Glutamatergic neuron (in vitro differentiated cells): ENCODE data around the gene IFITM1. TPM values are rescaled to one million over a fixed set of nuclear protein-coding genes. Genes with fewer than 3 reads are reported as not detected.

Experiments used
- DNase-seq: peaks from one replicate; pipeline ENCODE4 v3.0.0; 2022
- H3K27ac Mint-ChIP-seq: one replicate; pipeline ENCODE4 v1.8.0; 2020; ENCODE audit warnings: mild to moderate bottlenecking, mixed read lengths, inconsistent platforms; ENCODE audit not compliant: unreplicated experiment
- H3K27me3 Mint-ChIP-seq: one replicate; pipeline ENCODE4 v1.8.0; 2020; ENCODE audit warnings: mild to moderate bottlenecking, moderate library complexity, mixed read lengths, inconsistent platforms; ENCODE audit not compliant: unreplicated experiment
- H3K36me3 Mint-ChIP-seq: one replicate; pipeline ENCODE4 v1.8.0; 2020; ENCODE audit warnings: mild to moderate bottlenecking, mixed read lengths, inconsistent platforms; ENCODE audit not compliant: unreplicated experiment
- H3K4me1 Mint-ChIP-seq: one replicate; pipeline ENCODE4 v1.8.0; 2020; ENCODE audit warnings: mild to moderate bottlenecking, low read depth, mixed read lengths, inconsistent platforms; ENCODE audit not compliant: unreplicated experiment
- H3K4me3 Mint-ChIP-seq: one replicate; pipeline ENCODE4 v1.8.0; 2020; ENCODE audit warnings: mild to moderate bottlenecking, mixed read lengths, inconsistent platforms; ENCODE audit not compliant: unreplicated experiment
- H3K9me3 Mint-ChIP-seq: one replicate; pipeline ENCODE4 v1.8.0; 2020; ENCODE audit warnings: mild to moderate bottlenecking, moderate library complexity, mixed read lengths, inconsistent platforms; ENCODE audit not compliant: unreplicated experiment
- total RNA-seq: library from RNA; stranded (reverse); fragmentation: NEBNext Ultra II Directional; extraction: Animal tissue kit (Norgen Biotek cat#: 25700); gene quantifications from one replicate; pipeline ENCODE4 v1.2.1, GENCODE V29; 2021; ENCODE audit not compliant: unreplicated experiment
- TF ChIP-seq, protein P1 (sequence below): fragments of 200-600 bp; sonication (generic); IDR thresholded peaks from one replicate; pipeline ENCODE4 v1.5.0; 2021; ENCODE audit not compliant: partially characterized antibody, unreplicated experiment

Gene IFITM1
- total RNA-seq, 1 donor from 2014 or later = 2.6 TPM

DNA sequence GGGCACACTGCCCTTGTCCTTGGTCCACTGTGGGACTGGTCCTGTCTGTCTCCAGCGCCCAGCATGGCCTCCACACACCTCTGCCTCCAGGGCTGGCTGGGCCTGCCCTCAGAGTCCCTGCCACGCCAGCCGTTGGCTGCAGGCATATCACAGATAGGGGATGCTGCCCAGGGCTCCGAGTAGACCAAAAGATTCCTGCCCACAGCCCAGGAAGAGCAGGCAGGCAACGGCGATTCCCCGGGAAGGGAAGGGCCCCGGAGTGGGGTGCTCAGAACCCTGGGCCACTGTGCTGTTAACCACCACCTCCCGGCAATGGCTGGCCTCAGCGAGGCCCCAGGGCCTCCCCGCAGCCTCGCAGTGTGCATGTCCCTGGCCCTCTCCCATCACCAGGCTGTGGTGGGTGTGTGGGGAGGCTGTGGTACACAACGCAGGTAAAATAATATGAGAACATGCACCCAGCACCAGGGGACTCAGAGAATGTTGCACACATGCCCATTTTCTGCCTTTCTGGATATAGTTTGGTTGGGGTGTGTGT lies 16.7 kb upstream of the IFITM1 start:
- Mint-ChIP-seq H3K4me1 (peaks cover 10% of the 10 kb centered on the region), H3K9me3 (no peaks in the 10 kb centered on the region), H3K27me3 (peaks cover 8% of the 10 kb centered on the region), H3K27ac (no peak overlapping the region), H3K36me3 (no peaks in the 10 kb centered on the region), H3K4me3 (no peak overlapping the region)
- TF ChIP-seq, protein P1, sequence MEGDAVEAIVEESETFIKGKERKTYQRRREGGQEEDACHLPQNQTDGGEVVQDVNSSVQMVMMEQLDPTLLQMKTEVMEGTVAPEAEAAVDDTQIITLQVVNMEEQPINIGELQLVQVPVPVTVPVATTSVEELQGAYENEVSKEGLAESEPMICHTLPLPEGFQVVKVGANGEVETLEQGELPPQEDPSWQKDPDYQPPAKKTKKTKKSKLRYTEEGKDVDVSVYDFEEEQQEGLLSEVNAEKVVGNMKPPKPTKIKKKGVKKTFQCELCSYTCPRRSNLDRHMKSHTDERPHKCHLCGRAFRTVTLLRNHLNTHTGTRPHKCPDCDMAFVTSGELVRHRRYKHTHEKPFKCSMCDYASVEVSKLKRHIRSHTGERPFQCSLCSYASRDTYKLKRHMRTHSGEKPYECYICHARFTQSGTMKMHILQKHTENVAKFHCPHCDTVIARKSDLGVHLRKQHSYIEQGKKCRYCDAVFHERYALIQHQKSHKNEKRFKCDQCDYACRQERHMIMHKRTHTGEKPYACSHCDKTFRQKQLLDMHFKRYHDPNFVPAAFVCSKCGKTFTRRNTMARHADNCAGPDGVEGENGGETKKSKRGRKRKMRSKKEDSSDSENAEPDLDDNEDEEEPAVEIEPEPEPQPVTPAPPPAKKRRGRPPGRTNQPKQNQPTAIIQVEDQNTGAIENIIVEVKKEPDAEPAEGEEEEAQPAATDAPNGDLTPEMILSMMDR = no peak
- peak; percentile 11 for DNase-seq

- no peak overlapping the region for H3K4me3 Mint-ChIP-seq
- no peak overlapping the region for H3K27ac Mint-ChIP-seq
- TF ChIP-seq, protein P1 = no peak
Observed at GRCh38 chr11:297586-298405, 16.0 kb upstream of the IFITM1 start.

DNA sequence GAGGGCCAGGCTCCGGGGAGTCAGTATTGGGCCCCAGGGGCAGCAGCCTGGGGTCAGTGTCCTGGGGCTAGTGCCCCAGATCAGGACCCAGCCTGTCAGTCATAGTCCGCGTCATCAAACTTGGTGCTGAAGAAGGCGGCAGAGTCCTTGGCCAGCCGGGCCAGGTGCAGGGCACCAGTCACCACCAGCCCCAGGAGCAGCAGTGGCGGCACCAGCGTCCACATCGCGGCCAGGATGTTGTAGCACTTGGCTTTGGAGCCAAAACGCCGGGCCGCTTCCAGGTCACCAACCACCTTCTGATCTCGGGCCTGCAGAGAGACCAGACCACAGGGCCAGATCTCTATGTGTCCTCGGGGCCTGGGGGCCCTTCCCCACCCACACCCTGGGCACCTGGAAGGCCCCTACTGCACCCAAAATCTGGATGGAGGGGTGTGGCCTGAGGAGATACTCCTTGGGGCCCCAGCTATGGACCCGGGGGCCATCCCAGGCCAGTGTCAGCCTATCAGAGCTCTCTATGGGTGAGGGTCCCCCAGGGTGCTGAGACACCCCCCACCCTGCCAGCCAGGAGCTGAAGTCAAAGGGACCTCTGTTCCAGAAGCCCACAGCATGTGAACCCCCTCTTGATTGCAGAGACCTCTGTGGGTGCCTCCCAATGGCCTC lies 15.3 kb upstream of the IFITM1 start:
- TF ChIP-seq, protein P1 = no peak
- Mint-ChIP-seq H3K27me3 (peaks cover 8% of the 10 kb centered on the region), H3K36me3 (no peaks in the 10 kb centered on the region), H3K4me3 (no peak overlapping the region), H3K4me1 (peaks cover 10% of the 10 kb centered on the region), H3K9me3 (no peaks in the 10 kb centered on the region), H3K27ac (no peak overlapping the region)
- DNase-seq = no peak

More at GRCh38 chr11:297586-298405, 16.0 kb upstream of the IFITM1 start:
- Mint-ChIP-seq H3K9me3 (no peaks in the 10 kb centered on the region), H3K27me3 (peaks cover 8% of the 10 kb centered on the region), H3K4me1 (peaks cover 10% of the 10 kb centered on the region), H3K36me3 (no peaks in the 10 kb centered on the region)
- peak; percentile 11 for DNase-seq

DNA sequence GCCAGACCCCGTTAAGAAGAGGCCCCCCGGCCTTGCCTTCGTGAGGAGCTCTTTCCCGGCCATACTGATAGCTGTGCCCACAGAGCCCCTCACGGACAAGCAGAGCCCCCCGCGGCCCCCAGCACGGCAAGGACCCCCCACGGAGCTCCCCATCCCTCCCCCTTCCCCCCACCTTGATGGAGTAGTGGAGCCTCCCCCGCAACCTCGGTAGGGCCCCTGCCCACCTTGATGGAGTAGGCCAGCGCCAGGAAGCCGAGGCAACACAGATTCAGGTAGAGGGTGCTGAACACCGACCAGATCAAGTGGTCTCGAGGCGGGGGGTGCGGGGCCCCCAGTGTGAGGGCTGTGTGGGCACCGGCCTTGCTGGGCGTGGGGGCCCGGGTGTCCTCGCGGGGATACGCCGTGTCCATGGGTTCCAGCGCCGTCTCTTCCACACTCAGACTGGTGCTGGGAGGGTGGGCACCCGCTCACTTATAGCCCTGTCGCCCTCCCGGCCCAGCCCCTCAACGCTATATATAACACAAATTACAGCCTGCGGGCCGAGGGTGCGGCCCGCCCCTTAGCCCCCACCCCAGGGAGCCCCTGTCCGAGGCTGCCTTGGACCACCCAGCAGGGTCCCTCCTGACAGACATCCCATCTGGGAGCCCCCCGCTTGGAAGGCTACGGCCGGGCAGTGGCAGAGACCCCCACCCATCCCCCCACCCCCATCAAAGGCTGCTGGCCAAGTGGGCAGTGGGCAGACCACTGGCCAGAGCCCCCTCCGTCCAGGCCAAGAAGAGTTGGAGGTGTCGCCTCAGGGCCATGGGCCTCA lies 14.6 kb upstream of the IFITM1 start, which contains the start of gene IFITM5:
Gene IFITM5 (minus strand): TSS at position 446 of the 811 bp plus-strand sequence. CDS start 36 bp downstream, at position 410.
- no peaks in the 10 kb centered on the region for H3K9me3 Mint-ChIP-seq
- H3K4me3 Mint-ChIP-seq = no peak within 1 kb of the TSS
- TF ChIP-seq, protein P1 = no peak
- H3K4me1 Mint-ChIP-seq = peaks cover 10% of the 10 kb centered on the region
- DNase-seq = peak; percentile 15
- peak within 1 kb of the TSS; percentile 13 for H3K27ac Mint-ChIP-seq
- peaks cover 8% of the 10 kb centered on the region for H3K27me3 Mint-ChIP-seq
- no peaks in the 10 kb centered on the region for H3K36me3 Mint-ChIP-seq
